Measurements from ENCODE around the gene UBXN1. TPM values are rescaled to one million over a fixed set of nuclear protein-coding genes. Genes with fewer than 3 reads are reported as not detected.
"Not testable (repeated sequence)": the region's sequence is repeated elsewhere in the genome, so short reads cannot be mapped to it uniquely, and the experiment has no call there.

Gene UBXN1
- total RNA-seq, 1 donor from 2014 or later, result 113 TPM

GRCh38 chr11:62682518-62682917 lies 3.6 kb upstream of the UBXN1 start:
- Mint-ChIP-seq H3K9me3 (no peaks in the 10 kb centered on the region), H3K27ac (no peak overlapping the region), H3K4me1 (ENCODE audit: unreplicated experiment) (peaks cover 21% of the 10 kb centered on the region), H3K36me3 (no peaks in the 10 kb centered on the region), H3K4me3 (no peak overlapping the region), H3K27me3 (no peaks in the 10 kb centered on the region)
- TF ChIP-seq CTCF (conservative IDR thresholded peaks at IDR 0.05), result no peak
- no peak for DNase-seq (ENCODE audit: extremely low spot score, unreplicated experiment)

GRCh38 chr11:62680825-62681240 lies 2.0 kb upstream of the UBXN1 start:
- no peak for DNase-seq (ENCODE audit: extremely low spot score, unreplicated experiment)
- H3K27me3 Mint-ChIP-seq, result no peaks in the 10 kb centered on the region
- no peaks in the 10 kb centered on the region for H3K9me3 Mint-ChIP-seq
- peak overlapping the region; percentile 68 for H3K27ac Mint-ChIP-seq
- H3K4me3 Mint-ChIP-seq, result peak overlapping the region; percentile 80
- TF ChIP-seq CTCF (conservative IDR thresholded peaks at IDR 0.05), result peak; percentile 64
- peaks cover 28% of the 10 kb centered on the region for H3K4me1 Mint-ChIP-seq (ENCODE audit: unreplicated experiment)
- H3K36me3 Mint-ChIP-seq, result peaks cover 5% of the 10 kb centered on the region

- TF ChIP-seq CTCF (conservative IDR thresholded peaks at IDR 0.05), result no peak
- Mint-ChIP-seq H3K9me3 (no peaks in the 10 kb centered on the region), H3K27ac (peak overlapping the region; percentile 94), H3K4me1 (ENCODE audit: unreplicated experiment) (peaks cover 28% of the 10 kb centered on the region), H3K4me3 (peak overlapping the region; percentile 95), H3K36me3 (peaks cover 8% of the 10 kb centered on the region), H3K27me3 (no peaks in the 10 kb centered on the region)
- DNase-seq (ENCODE audit: extremely low spot score, unreplicated experiment), result no peak
Observed at GRCh38 chr11:62678433-62678769, 472 bp downstream of the UBXN1 start.

GRCh38 chr11:62677714-62678113 lies 1.2 kb downstream of the UBXN1 start:
- H3K27me3 Mint-ChIP-seq, result no peaks in the 10 kb centered on the region
- peak overlapping the region; percentile 94 for H3K27ac Mint-ChIP-seq
- DNase-seq (ENCODE audit: extremely low spot score, unreplicated experiment), result no peak
- H3K9me3 Mint-ChIP-seq, result no peaks in the 10 kb centered on the region
- H3K36me3 Mint-ChIP-seq, result peaks cover 8% of the 10 kb centered on the region
- peaks cover 28% of the 10 kb centered on the region for H3K4me1 Mint-ChIP-seq (ENCODE audit: unreplicated experiment)
- TF ChIP-seq CTCF (conservative IDR thresholded peaks at IDR 0.05), result no peak
- H3K4me3 Mint-ChIP-seq, result peak overlapping the region; percentile 95

- no peak for DNase-seq (ENCODE audit: extremely low spot score, unreplicated experiment)
- Mint-ChIP-seq H3K9me3 (no peaks in the 10 kb centered on the region), H3K4me3 (peak overlapping the region; percentile 95), H3K4me1 (ENCODE audit: unreplicated experiment) (peaks cover 28% of the 10 kb centered on the region), H3K27ac (peak overlapping the region; percentile 94), H3K36me3 (peaks cover 8% of the 10 kb centered on the region), H3K27me3 (no peaks in the 10 kb centered on the region)
- no peak for TF ChIP-seq CTCF (conservative IDR thresholded peaks at IDR 0.05)
Observed at GRCh38 chr11:62677156-62677555, 1.7 kb downstream of the UBXN1 start.

- DNase-seq (ENCODE audit: extremely low spot score, unreplicated experiment), result no peak
- H3K4me3 Mint-ChIP-seq, result peak overlapping the region; percentile 95
- no peaks in the 10 kb centered on the region for H3K9me3 Mint-ChIP-seq
- H3K4me1 Mint-ChIP-seq (ENCODE audit: unreplicated experiment), result peaks cover 28% of the 10 kb centered on the region
- peaks cover 8% of the 10 kb centered on the region for H3K36me3 Mint-ChIP-seq
- TF ChIP-seq CTCF (conservative IDR thresholded peaks at IDR 0.05), result no peak
- H3K27ac Mint-ChIP-seq, result peak overlapping the region; percentile 94
- no peaks in the 10 kb centered on the region for H3K27me3 Mint-ChIP-seq
Observed at GRCh38 chr11:62676698-62677097, 2.2 kb downstream of the UBXN1 start.

- H3K27me3 Mint-ChIP-seq; H3K9me3 Mint-ChIP-seq; H3K27ac Mint-ChIP-seq; H3K4me3 Mint-ChIP-seq; DNase-seq (ENCODE audit: extremely low spot score, unreplicated experiment): not testable (repeated sequence)
- Mint-ChIP-seq H3K36me3 (peaks cover 11% of the 10 kb centered on the region), H3K4me1 (ENCODE audit: unreplicated experiment) (peaks cover 32% of the 10 kb centered on the region)
Observed at GRCh38 chr11:62675415-62675814, 3.5 kb downstream of the UBXN1 start.

Measured in type B pancreatic cell (in vitro differentiated cells).